ENCODE results near the gene ASPA.
"Not testable (repeated sequence)": the region's sequence is repeated elsewhere in the genome, so short reads cannot be mapped to it uniquely, and the experiment has no call there.

The ASPA gene

GRCh38 chr17:3507869-3508268, 32.1 kb downstream of the ASPA start:
- DNase-seq (ENCODE audit: low read depth) = no peak

DNA sequence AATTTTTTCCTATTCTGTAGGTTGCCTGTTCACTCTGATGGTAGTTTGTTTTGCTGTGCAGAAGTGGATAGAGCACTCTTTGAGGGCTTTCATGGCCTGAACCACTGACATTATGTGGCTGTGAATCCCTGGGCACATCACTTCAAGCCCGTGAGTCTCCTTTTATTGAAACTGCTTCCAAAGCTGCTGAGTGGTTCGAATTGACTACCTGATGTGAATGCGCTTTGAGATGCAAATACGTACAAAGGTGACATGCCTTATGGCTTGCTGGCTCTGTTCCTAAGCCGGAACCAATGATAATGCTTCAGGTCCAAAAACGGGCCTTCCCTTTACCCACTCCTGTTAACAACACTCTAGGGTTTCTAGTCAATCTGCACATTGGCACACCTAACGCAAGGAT, 34.3 kb downstream of the ASPA start:
- DNase-seq (ENCODE audit: low read depth) = no peak

GRCh38 chr17:3511852-3512504, 36.2 kb downstream of the ASPA start:
- DNase-seq (ENCODE audit: low read depth) = peak; percentile 2

GRCh38 chr17:3512505-3513171, 36.8 kb downstream of the ASPA start:
- DNase-seq (ENCODE audit: low read depth) = peak; percentile 55

- no peak for DNase-seq (ENCODE audit: low read depth)
Observed at GRCh38 chr17:3513305-3514035, 37.7 kb downstream of the ASPA start.

GRCh38 chr17:3514167-3514566, 38.4 kb downstream of the ASPA start:
- DNase-seq (ENCODE audit: low read depth) = not testable (repeated sequence)

DNA sequence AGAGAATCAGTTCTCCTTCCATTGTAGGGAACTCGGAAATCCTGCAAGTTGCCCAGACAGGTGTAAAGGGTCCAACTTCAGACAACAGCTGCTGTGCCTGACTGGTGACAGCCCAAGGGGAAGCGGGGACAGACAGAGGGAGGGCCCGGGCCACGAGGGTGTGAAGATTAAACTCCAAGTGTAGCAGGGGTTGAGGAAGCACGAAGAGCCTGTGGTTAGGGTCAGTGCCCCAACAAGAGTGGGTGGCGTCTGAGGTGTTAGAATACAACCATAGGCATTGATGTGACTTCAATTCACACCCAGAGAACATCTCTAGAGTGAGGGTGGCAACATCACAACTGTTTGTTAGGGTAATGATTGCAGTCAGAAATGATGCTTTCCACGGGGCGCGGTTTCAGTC, 39.1 kb downstream of the ASPA start:
- DNase-seq (ENCODE audit: low read depth) = no peak

GRCh38 chr17:3519472-3519871, 43.7 kb downstream of the ASPA start:
- not testable (repeated sequence) for DNase-seq (ENCODE audit: low read depth)

DNA sequence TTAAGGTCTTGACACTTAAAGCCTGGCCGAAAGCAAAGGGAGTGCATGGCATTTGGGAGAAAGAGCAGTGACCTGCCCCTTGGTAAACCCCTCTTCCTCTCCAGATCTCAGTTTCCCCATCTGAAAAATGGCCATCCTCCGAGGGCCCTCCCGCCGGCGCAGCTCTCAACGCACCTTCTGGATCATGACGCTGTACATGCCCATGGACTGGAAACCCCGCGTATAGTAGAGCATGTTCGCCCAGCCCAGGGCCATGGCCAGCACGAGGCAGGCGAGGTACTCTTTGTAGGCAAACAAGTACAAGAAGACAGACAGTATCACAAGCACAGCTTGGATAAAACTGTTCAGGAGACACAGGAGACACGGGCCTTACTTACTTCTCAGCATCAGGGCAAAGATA, 48.2 kb downstream of the ASPA start:
- DNase-seq (ENCODE audit: low read depth) = no peak

- DNase-seq (ENCODE audit: low read depth) = no peak
Observed at GRCh38 chr17:3526491-3526890, 50.7 kb downstream of the ASPA start.

DNA sequence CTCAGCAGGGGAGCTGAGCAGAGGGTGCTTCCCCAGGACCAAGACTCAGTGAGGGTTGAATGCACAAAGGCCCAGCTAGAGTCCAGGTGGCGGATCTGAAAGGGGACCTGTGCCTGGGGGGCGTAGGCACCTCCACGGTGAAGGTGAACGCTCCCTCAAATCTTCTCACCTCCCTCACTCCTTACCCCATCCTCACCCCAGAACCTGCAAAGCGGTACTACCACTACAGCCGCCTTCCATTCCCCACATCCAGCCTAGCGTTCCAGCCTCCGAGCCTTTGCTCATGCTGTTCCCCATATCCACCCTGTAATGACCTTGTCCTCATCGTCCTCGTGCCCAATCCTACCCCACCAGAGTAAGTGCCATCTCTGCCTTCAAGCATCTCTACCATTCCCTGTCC, 51.2 kb downstream of the ASPA start:
- DNase-seq (ENCODE audit: low read depth) = no peak

- no peak for DNase-seq (ENCODE audit: low read depth)
Observed at GRCh38 chr17:3527468-3527867, 51.7 kb downstream of the ASPA start.

GRCh38 chr17:3527896-3528295, 52.1 kb downstream of the ASPA start:
- no peak for DNase-seq (ENCODE audit: low read depth)

DNA sequence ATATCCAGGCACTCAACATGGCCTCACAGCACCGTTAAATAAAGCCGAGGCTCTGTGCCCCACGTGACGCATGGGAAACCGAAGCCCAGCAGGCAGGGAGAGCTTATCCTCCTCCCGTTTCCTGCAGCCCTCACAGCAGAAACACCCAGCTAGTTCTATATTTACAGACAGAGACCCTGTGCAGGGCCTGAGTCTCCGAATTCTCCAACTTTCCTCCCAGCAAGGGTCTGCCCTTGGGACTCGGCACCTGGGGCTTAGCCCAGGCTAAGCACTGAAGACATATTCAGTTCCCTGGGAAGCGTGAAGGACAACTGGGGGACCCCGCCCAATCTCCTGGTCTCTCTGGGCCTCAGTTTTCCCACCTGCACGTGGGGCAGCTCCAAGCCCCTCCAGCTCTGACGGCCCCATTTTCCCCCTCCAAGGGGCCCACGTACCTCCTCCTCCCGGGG, 52.6 kb downstream of the ASPA start:
- no peak for DNase-seq (ENCODE audit: low read depth)

GRCh38 chr17:3528880-3529511, 53.2 kb downstream of the ASPA start:
- DNase-seq (ENCODE audit: low read depth) = no peak

- peak; percentile 28 for DNase-seq (ENCODE audit: low read depth)
Observed at GRCh38 chr17:3529817-3530741, 54.3 kb downstream of the ASPA start.

- DNase-seq (ENCODE audit: low read depth) = no peak
Observed at GRCh38 chr17:3531266-3532101, 55.7 kb downstream of the ASPA start.

- DNase-seq (ENCODE audit: low read depth) = no peak
Observed at GRCh38 chr17:3532106-3532858, 56.5 kb downstream of the ASPA start.

GRCh38 chr17:3532859-3533142, 57.0 kb downstream of the ASPA start:
- no peak for DNase-seq (ENCODE audit: low read depth)

GRCh38 chr17:3533752-3534151, 58.0 kb downstream of the ASPA start:
- DNase-seq (ENCODE audit: low read depth) = no peak

Measured in fibroblast of the conjunctiva (primary cell).